Smooth muscle cell of the coronary artery (primary cell): ENCODE results near the gene RAB43. TPM values are rescaled to one million over a fixed set of nuclear protein-coding genes. Genes with fewer than 3 reads are reported as not detected.

Source experiments
- total RNA-seq: library from RNA; depleted of rRNA; stranded (reverse); fragments of >200 nt; gene quantifications from 2 replicates; pipeline ENCODE4 v1.2.3, GENCODE V29; 2014; ENCODE audit warnings: low replicate concordance

The RAB43 gene
- total RNA-seq = 8.3 and 15.2 TPM in 2 replicates

GRCh38 chr3:129121792-129122411 lies at the start of gene RAB43:
Gene RAB43, minus strand, starts transcription at chr3:129121804. Its CDS starts 315 bp downstream, at chr3:129121489.

GRCh38 chr3:129160891-129161859 lies 39.6 kb upstream of the RAB43 start, which contains the start of gene ISY1:
Gene ISY1, minus strand, starts transcription at chr3:129161063. Its CDS starts 88 bp downstream, at chr3:129160975.

GRCh38 chr3:129060276-129061022 lies 61.2 kb downstream of the RAB43 start, which contains the start of gene GP9:
Gene GP9, plus strand, starts transcription at chr3:129060779. Its CDS starts 961 bp downstream, at chr3:129061740.

Other genes with a start within 250 kb of the RAB43 start
- 35.7 and 37.3 TPM in 2 replicates for gene ACAD9, start 242.2 kb downstream of the RAB43 start, total RNA-seq
- gene CFAP92, start 127.7 kb downstream of the RAB43 start, total RNA-seq = not detected in 2 replicates
- under 0.01 TPM in 1 of 2 replicates, not detected in the other for gene EFCC1, start 120.5 kb downstream of the RAB43 start, total RNA-seq
- gene GP9, start 61.0 kb downstream of the RAB43 start, total RNA-seq = not detected in 2 replicates
- gene ISY1, start 39.3 kb upstream of the RAB43 start, total RNA-seq = 33.5 and 41.3 TPM in 2 replicates
- 198 and 241 TPM in 2 replicates for gene CNBP, start 62.1 kb upstream of the RAB43 start, total RNA-seq
- gene COPG1, start 127.8 kb upstream of the RAB43 start, total RNA-seq = 473 and 490 TPM in 2 replicates
- 9.8 and 19.8 TPM in 2 replicates for gene HMCES, start 157.1 kb upstream of the RAB43 start, total RNA-seq